ENCODE results near the gene KRTAP19-6.

Gene KRTAP19-6

DNA sequence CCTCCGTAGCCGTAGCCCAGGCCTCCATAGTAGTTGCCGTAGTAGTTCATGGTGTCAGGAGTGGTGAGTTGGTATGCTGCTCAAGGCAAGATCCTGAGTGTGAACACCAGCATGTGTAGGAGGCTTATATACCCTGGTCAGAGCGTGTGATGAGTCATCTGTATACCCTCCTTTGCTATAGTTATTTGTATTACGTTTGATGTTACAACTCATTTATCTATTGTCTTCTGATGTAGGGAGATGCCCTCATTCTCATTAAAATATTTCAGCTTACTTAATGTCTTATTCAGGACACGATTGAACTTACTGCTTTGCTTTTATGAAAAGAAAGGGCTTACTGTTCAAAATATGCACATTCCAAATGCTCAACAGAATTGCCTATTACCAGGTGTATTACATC lies 39.6 kb downstream of the KRTAP19-6 start, which contains the start of gene KRTAP19-5:
Gene KRTAP19-5, minus strand, starts transcription at position 101 of the 400 bp plus-strand sequence. Its CDS starts 51 bp downstream, at position 50.
- TF ChIP-seq, protein P1, sequence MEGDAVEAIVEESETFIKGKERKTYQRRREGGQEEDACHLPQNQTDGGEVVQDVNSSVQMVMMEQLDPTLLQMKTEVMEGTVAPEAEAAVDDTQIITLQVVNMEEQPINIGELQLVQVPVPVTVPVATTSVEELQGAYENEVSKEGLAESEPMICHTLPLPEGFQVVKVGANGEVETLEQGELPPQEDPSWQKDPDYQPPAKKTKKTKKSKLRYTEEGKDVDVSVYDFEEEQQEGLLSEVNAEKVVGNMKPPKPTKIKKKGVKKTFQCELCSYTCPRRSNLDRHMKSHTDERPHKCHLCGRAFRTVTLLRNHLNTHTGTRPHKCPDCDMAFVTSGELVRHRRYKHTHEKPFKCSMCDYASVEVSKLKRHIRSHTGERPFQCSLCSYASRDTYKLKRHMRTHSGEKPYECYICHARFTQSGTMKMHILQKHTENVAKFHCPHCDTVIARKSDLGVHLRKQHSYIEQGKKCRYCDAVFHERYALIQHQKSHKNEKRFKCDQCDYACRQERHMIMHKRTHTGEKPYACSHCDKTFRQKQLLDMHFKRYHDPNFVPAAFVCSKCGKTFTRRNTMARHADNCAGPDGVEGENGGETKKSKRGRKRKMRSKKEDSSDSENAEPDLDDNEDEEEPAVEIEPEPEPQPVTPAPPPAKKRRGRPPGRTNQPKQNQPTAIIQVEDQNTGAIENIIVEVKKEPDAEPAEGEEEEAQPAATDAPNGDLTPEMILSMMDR (conservative IDR thresholded peaks at IDR 0.05; ENCODE audit: low read depth, low read length) = no peak

DNA sequence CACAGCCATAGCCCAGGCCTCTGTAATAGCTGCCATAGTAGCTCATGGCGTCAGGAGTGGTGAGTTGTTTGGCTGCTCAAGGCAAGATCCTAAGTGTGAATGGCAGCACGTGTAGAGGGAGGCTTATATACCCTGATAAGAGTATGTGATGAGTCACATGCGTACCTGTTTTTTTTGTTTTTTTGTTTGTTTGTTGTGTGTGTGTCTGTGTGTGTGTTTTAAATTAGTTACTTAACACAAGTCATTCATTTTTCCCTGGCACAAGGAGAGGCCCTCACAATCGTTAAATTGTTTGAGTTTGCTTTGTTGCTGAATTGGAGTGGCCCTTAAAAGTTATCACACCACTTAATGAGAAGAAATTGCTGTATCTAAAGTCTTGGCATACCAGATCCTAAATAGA lies 44.6 kb downstream of the KRTAP19-6 start, which contains the start of gene KRTAP19-4:
Gene KRTAP19-4, minus strand, starts transcription at position 101 of the 400 bp plus-strand sequence. Its CDS starts 55 bp downstream, at position 46.
- Histone ChIP-seq H3K4me1 (ENCODE audit: low read depth, poor library complexity, severe bottlenecking) (no peaks in the 10 kb centered on the region), H2AFZ (ENCODE audit: low read depth) (no peak within 1 kb of the TSS), H3K79me2 (ENCODE audit: insufficient read depth, low read depth) (no peaks in the 10 kb centered on the region), H3K36me3 (ENCODE audit: insufficient read depth) (no peaks in the 10 kb centered on the region), H3K27me3 (ENCODE audit: insufficient read depth, low read depth) (no peaks in the 10 kb centered on the region), H3K4me2 (no peak within 1 kb of the TSS), H3K27ac (no peak within 1 kb of the TSS), H3K4me3 (IDR thresholded peaks at IDR 0.05; ENCODE audit: insufficient read depth, low read depth, low read length) (no peak within 1 kb of the TSS), H3K9ac (no peak within 1 kb of the TSS), H4K20me1 (ENCODE audit: insufficient read depth) (no peaks in the 10 kb centered on the region)
- TF ChIP-seq, protein P1 (conservative IDR thresholded peaks at IDR 0.05; ENCODE audit: low read depth, low read length) = no peak

More for the DNA sequence above, 39.6 kb downstream of the KRTAP19-6 start, which contains the start of gene KRTAP19-5:
- Histone ChIP-seq H3K9ac (no peak within 1 kb of the TSS), H3K27ac (no peak within 1 kb of the TSS), H3K79me2 (ENCODE audit: insufficient read depth, low read depth) (no peaks in the 10 kb centered on the region), H3K27me3 (ENCODE audit: insufficient read depth, low read depth) (no peaks in the 10 kb centered on the region), H3K36me3 (ENCODE audit: insufficient read depth) (no peaks in the 10 kb centered on the region), H3K4me2 (no peak within 1 kb of the TSS), H4K20me1 (ENCODE audit: insufficient read depth) (no peaks in the 10 kb centered on the region), H2AFZ (ENCODE audit: low read depth) (no peak within 1 kb of the TSS), H3K4me1 (ENCODE audit: low read depth, poor library complexity, severe bottlenecking) (no peaks in the 10 kb centered on the region), H3K4me3 (IDR thresholded peaks at IDR 0.05; ENCODE audit: insufficient read depth, low read depth, low read length) (no peak within 1 kb of the TSS)

DNA sequence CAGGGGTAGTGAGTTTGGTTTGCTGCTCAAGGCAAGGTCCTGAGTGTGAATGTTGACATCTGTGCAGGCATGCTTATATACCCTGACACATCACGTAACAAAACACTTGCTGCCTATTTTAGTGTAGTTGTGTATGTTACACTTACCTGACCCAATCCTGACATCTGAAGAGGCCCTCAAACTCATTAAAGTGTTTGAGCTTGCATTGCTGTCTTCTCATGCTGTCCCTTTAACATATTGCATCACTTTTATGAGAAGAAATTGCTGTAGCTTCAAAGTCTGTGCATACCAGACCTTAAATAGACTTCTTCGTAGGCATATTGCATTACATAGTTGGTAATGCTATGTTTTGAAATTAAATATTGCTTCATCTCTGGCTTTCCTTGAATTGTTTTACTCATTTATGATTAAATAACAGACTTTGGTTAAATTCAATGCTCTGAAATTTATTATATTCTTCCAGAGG lies 49.7 kb downstream of the KRTAP19-6 start, which contains the start of gene KRTAP19-3:
Gene KRTAP19-3, minus strand, starts transcription at position 51 of the 466 bp plus-strand sequence. CDS start 56 bp downstream, outside the sequence.
- Histone ChIP-seq H3K27ac (no peak within 1 kb of the TSS), H2AFZ (ENCODE audit: low read depth) (no peak within 1 kb of the TSS), H3K36me3 (ENCODE audit: insufficient read depth) (no peaks in the 10 kb centered on the region), H3K4me1 (ENCODE audit: low read depth, poor library complexity, severe bottlenecking) (no peaks in the 10 kb centered on the region), H3K79me2 (ENCODE audit: insufficient read depth, low read depth) (no peaks in the 10 kb centered on the region), H3K4me2 (no peak within 1 kb of the TSS), H4K20me1 (ENCODE audit: insufficient read depth) (no peaks in the 10 kb centered on the region), H3K27me3 (ENCODE audit: insufficient read depth, low read depth) (no peaks in the 10 kb centered on the region), H3K9ac (no peak within 1 kb of the TSS), H3K4me3 (IDR thresholded peaks at IDR 0.05; ENCODE audit: insufficient read depth, low read depth, low read length) (no peak within 1 kb of the TSS)
- TF ChIP-seq, protein P1 (conservative IDR thresholded peaks at IDR 0.05; ENCODE audit: low read depth, low read length) = no peak

Data from KMS-11 (cell line).